ENCODE measurements around the gene CDC42SE2. TPM values are rescaled to one million over a fixed set of nuclear protein-coding genes. Genes with fewer than 3 reads are reported as not detected.

The CDC42SE2 gene
- total and polyA plus RNA-seq, 2 donors from 2014 or later = 24.8 to 90.7 TPM

GRCh38 chr5:131228646-131229045 lies 35.2 kb upstream of the CDC42SE2 start:
- no peak for FAIRE-seq
- Histone ChIP-seq H3K4me1 (ENCODE audit: control insufficient read depth in 2 of 3, insufficient read depth in 2 of 3, low read depth in 1 of 3, low read length in 3 of 3) (no peaks in the 10 kb centered on the region), H3K9ac (ENCODE audit: low read length in 3 of 3) (no peak overlapping the region), H3K27me3 (ENCODE audit: control insufficient read depth, insufficient read depth, low read length) (no peaks in the 10 kb centered on the region), H3K9me3 (ENCODE audit: control insufficient read depth in 2 of 3, insufficient read depth in 1 of 3, low read length in 3 of 3) (no peaks in the 10 kb centered on the region), H3K27ac (ENCODE audit: low read depth in 2 of 2, low read length in 2 of 2) (no peak overlapping the region), H3K4me3 (ENCODE audit: low read length in 3 of 3) (no peak overlapping the region), H3K36me3 (ENCODE audit: control insufficient read depth in 2 of 3, insufficient read depth in 3 of 3, low read length in 3 of 3) (no peaks in the 10 kb centered on the region)
- intact Hi-C loops (cut with DNase I) = no loop called here
- TF ChIP-seq CTCF (IDR thresholded peaks at IDR 0.05; ENCODE audit: borderline replicate concordance, extremely low read depth, insufficient read depth) = no peak
- DNase-seq = no peak

- no peak for FAIRE-seq
- no peaks in the 10 kb centered on the region for H3K4me1 ChIP-seq (ENCODE audit: control insufficient read depth in 2 of 3, insufficient read depth in 2 of 3, low read depth in 1 of 3, low read length in 3 of 3)
- DNase-seq = no peak
- H3K9ac ChIP-seq (ENCODE audit: low read length in 3 of 3) = no peak overlapping the region
- no peak overlapping the region for H3K27ac ChIP-seq (ENCODE audit: low read depth in 2 of 2, low read length in 2 of 2)
- intact Hi-C loops (cut with DNase I) = no loop called here
- H3K36me3 ChIP-seq (ENCODE audit: control insufficient read depth in 2 of 3, insufficient read depth in 3 of 3, low read length in 3 of 3) = no peaks in the 10 kb centered on the region
- H3K4me3 ChIP-seq (ENCODE audit: low read length in 3 of 3) = no peak overlapping the region
- H3K27me3 ChIP-seq (ENCODE audit: control insufficient read depth, insufficient read depth, low read length) = no peaks in the 10 kb centered on the region
- no peaks in the 10 kb centered on the region for H3K9me3 ChIP-seq (ENCODE audit: control insufficient read depth in 2 of 3, insufficient read depth in 1 of 3, low read length in 3 of 3)
- TF ChIP-seq CTCF (IDR thresholded peaks at IDR 0.05; ENCODE audit: borderline replicate concordance, extremely low read depth, insufficient read depth) = no peak
Measured at GRCh38 chr5:131229623-131230022, 34.2 kb upstream of the CDC42SE2 start.

- DNase-seq (no peak), FAIRE-seq (no peak)
- intact Hi-C loops (cut with DNase I) = no loop called here
- no peaks in the 10 kb centered on the region for H3K36me3 ChIP-seq (ENCODE audit: control insufficient read depth in 2 of 3, insufficient read depth in 3 of 3, low read length in 3 of 3)
- H3K27me3 ChIP-seq (ENCODE audit: control insufficient read depth, insufficient read depth, low read length) = no peaks in the 10 kb centered on the region
- no peaks in the 10 kb centered on the region for H3K4me1 ChIP-seq (ENCODE audit: control insufficient read depth in 2 of 3, insufficient read depth in 2 of 3, low read depth in 1 of 3, low read length in 3 of 3)
- H3K9ac ChIP-seq (ENCODE audit: low read length in 3 of 3) = no peak overlapping the region
- TF ChIP-seq CTCF (IDR thresholded peaks at IDR 0.05; ENCODE audit: borderline replicate concordance, extremely low read depth, insufficient read depth) = no peak
- no peak overlapping the region for H3K27ac ChIP-seq (ENCODE audit: low read depth in 2 of 2, low read length in 2 of 2)
- no peak overlapping the region for H3K4me3 ChIP-seq (ENCODE audit: low read length in 3 of 3)
- H3K9me3 ChIP-seq (ENCODE audit: control insufficient read depth in 2 of 3, insufficient read depth in 1 of 3, low read length in 3 of 3) = no peaks in the 10 kb centered on the region
Measured at GRCh38 chr5:131230406-131230805, 33.4 kb upstream of the CDC42SE2 start.

- no peak for FAIRE-seq
- H3K36me3 ChIP-seq (ENCODE audit: control insufficient read depth in 2 of 3, insufficient read depth in 3 of 3, low read length in 3 of 3) = no peaks in the 10 kb centered on the region
Measured at GRCh38 chr5:131239686-131240085, 24.2 kb upstream of the CDC42SE2 start.

More at GRCh38 chr5:131239686-131240085, 24.2 kb upstream of the CDC42SE2 start:
- H3K4me3 ChIP-seq (ENCODE audit: low read length in 3 of 3) = no peak overlapping the region
- no peak for DNase-seq
- no peaks in the 10 kb centered on the region for H3K9me3 ChIP-seq (ENCODE audit: control insufficient read depth in 2 of 3, insufficient read depth in 1 of 3, low read length in 3 of 3)
- no peak overlapping the region for H3K9ac ChIP-seq (ENCODE audit: low read length in 3 of 3)
- H3K4me1 ChIP-seq (ENCODE audit: control insufficient read depth in 2 of 3, insufficient read depth in 2 of 3, low read depth in 1 of 3, low read length in 3 of 3) = no peaks in the 10 kb centered on the region
- TF ChIP-seq CTCF (IDR thresholded peaks at IDR 0.05; ENCODE audit: borderline replicate concordance, extremely low read depth, insufficient read depth) = no peak
- H3K27me3 ChIP-seq (ENCODE audit: control insufficient read depth, insufficient read depth, low read length) = no peaks in the 10 kb centered on the region
- no peak overlapping the region for H3K27ac ChIP-seq (ENCODE audit: low read depth in 2 of 2, low read length in 2 of 2)
- intact Hi-C loops (cut with DNase I) = no loop called here

Measured in kidney (tissue), 14 donors.